ENCODE data around the gene RNF144B. TPM values are rescaled to one million over a fixed set of nuclear protein-coding genes. Genes with fewer than 3 reads are reported as not detected.

The RNF144B gene
- total and polyA plus RNA-seq, 2 donors (not counting 1 experiment from before 2014, with no cell fraction given): 0.61 to 0.83 TPM

GRCh38 chr6:18467741-18468502, 80.8 kb downstream of the RNF144B start:
- TF ChIP-seq CTCF (conservative IDR thresholded peaks at IDR 0.05 in 1 of 2, IDR thresholded peaks at IDR 0.05 in 1 of 2; ENCODE audit: low read depth in 1 of 2, low read length in 2 of 2) (no peak), EZH2 (IDR thresholded peaks at IDR 0.05; ENCODE audit: low read length, missing control alignments) (no peak)
- H2AFZ ChIP-seq (ENCODE audit: low read length): no peak overlapping the region
- no peaks in the 10 kb centered on the region for H3K79me2 ChIP-seq (ENCODE audit: control insufficient read depth, insufficient read depth, low read length)
- no peaks in the 10 kb centered on the region for H3K27me3 ChIP-seq (ENCODE audit: control insufficient read depth, insufficient read depth, low read length)
- H3K36me3 ChIP-seq (ENCODE audit: control insufficient read depth, insufficient read depth, low read length): no peaks in the 10 kb centered on the region
- H3K9ac ChIP-seq (ENCODE audit: insufficient read depth, low read length): no peak overlapping the region
- no peaks in the 10 kb centered on the region for H3K9me3 ChIP-seq (ENCODE audit: control insufficient read depth, insufficient read depth, low read depth, low read length)
- no peak for DNase-seq (ENCODE audit: low read depth in 2 of 2)
- H3K4me2 ChIP-seq (ENCODE audit: extremely low read depth, insufficient read depth, low read length): no peak overlapping the region
- no peak overlapping the region for H3K27ac ChIP-seq (ENCODE audit: insufficient read depth, low read length)
- no peak overlapping the region for H3K4me3 ChIP-seq (replicated peaks in 1 of 4; ENCODE audit: control extremely low read depth in 1 of 4, insufficient read depth in 1 of 4, low read depth in 3 of 4, low read length in 4 of 4)
- no peaks in the 10 kb centered on the region for H4K20me1 ChIP-seq (ENCODE audit: control insufficient read depth, extremely low read depth, insufficient read depth, low read length)
- H3K4me1 ChIP-seq (ENCODE audit: control insufficient read depth, extremely low read depth, insufficient read depth, low read length): no peaks in the 10 kb centered on the region

- no peaks in the 10 kb centered on the region for H3K79me2 ChIP-seq (ENCODE audit: control insufficient read depth, insufficient read depth, low read length)
- no peak overlapping the region for H3K9ac ChIP-seq (ENCODE audit: insufficient read depth, low read length)
- H3K4me2 ChIP-seq (ENCODE audit: extremely low read depth, insufficient read depth, low read length): no peak overlapping the region
- H4K20me1 ChIP-seq (ENCODE audit: control insufficient read depth, extremely low read depth, insufficient read depth, low read length): no peaks in the 10 kb centered on the region
- no peaks in the 10 kb centered on the region for H3K4me1 ChIP-seq (ENCODE audit: control insufficient read depth, extremely low read depth, insufficient read depth, low read length)
- DNase-seq (ENCODE audit: low read depth in 2 of 2): no peak
- H3K27ac ChIP-seq (ENCODE audit: insufficient read depth, low read length): no peak overlapping the region
- no peak overlapping the region for H2AFZ ChIP-seq (ENCODE audit: low read length)
- H3K36me3 ChIP-seq (ENCODE audit: control insufficient read depth, insufficient read depth, low read length): no peaks in the 10 kb centered on the region
- H3K4me3 ChIP-seq (replicated peaks in 1 of 4; ENCODE audit: control extremely low read depth in 1 of 4, insufficient read depth in 1 of 4, low read depth in 3 of 4, low read length in 4 of 4): no peak overlapping the region
- no peak for TF ChIP-seq EZH2 (IDR thresholded peaks at IDR 0.05; ENCODE audit: low read length, missing control alignments)
- TF ChIP-seq CTCF (conservative IDR thresholded peaks at IDR 0.05 in 1 of 2, IDR thresholded peaks at IDR 0.05 in 1 of 2; ENCODE audit: low read depth in 1 of 2, low read length in 2 of 2): no peak
- H3K27me3 ChIP-seq (ENCODE audit: control insufficient read depth, insufficient read depth, low read length): no peaks in the 10 kb centered on the region
- no peaks in the 10 kb centered on the region for H3K9me3 ChIP-seq (ENCODE audit: control insufficient read depth, insufficient read depth, low read depth, low read length)
Observed at GRCh38 chr6:18468503-18468843, 81.3 kb downstream of the RNF144B start.

- TF ChIP-seq EZH2 (IDR thresholded peaks at IDR 0.05; ENCODE audit: low read length, missing control alignments) (no peak), CTCF (conservative IDR thresholded peaks at IDR 0.05 in 1 of 2, IDR thresholded peaks at IDR 0.05 in 1 of 2; ENCODE audit: low read depth in 1 of 2, low read length in 2 of 2) (no peak)
- no peak overlapping the region for H3K4me2 ChIP-seq (ENCODE audit: extremely low read depth, insufficient read depth, low read length)
- H3K36me3 ChIP-seq (ENCODE audit: control insufficient read depth, insufficient read depth, low read length): no peaks in the 10 kb centered on the region
- no peak overlapping the region for H3K4me3 ChIP-seq (replicated peaks in 1 of 4; ENCODE audit: control extremely low read depth in 1 of 4, insufficient read depth in 1 of 4, low read depth in 3 of 4, low read length in 4 of 4)
- no peaks in the 10 kb centered on the region for H3K79me2 ChIP-seq (ENCODE audit: control insufficient read depth, insufficient read depth, low read length)
- no peaks in the 10 kb centered on the region for H4K20me1 ChIP-seq (ENCODE audit: control insufficient read depth, extremely low read depth, insufficient read depth, low read length)
- H3K9ac ChIP-seq (ENCODE audit: insufficient read depth, low read length): no peak overlapping the region
- no peaks in the 10 kb centered on the region for H3K4me1 ChIP-seq (ENCODE audit: control insufficient read depth, extremely low read depth, insufficient read depth, low read length)
- H3K9me3 ChIP-seq (ENCODE audit: control insufficient read depth, insufficient read depth, low read depth, low read length): no peaks in the 10 kb centered on the region
- no peak overlapping the region for H2AFZ ChIP-seq (ENCODE audit: low read length)
- H3K27ac ChIP-seq (ENCODE audit: insufficient read depth, low read length): no peak overlapping the region
- H3K27me3 ChIP-seq (ENCODE audit: control insufficient read depth, insufficient read depth, low read length): no peaks in the 10 kb centered on the region
- no peak for DNase-seq (ENCODE audit: low read depth in 2 of 2)
Observed at GRCh38 chr6:18469536-18469935, 82.4 kb downstream of the RNF144B start.

Measured in fibroblast of lung (primary cell).